HepG2 (cell line): ENCODE results near the gene CCDC183. TPM values are rescaled to one million over a fixed set of nuclear protein-coding genes. Genes with fewer than 3 reads are reported as not detected.

Experiments used
- ATAC-seq: fragments of 200-7000 bp; cut with Tn5 transposase; 3 replicates; pipeline ENCODE4 v1.9.1; 2020; ENCODE audit warnings: mild to moderate bottlenecking, moderate library complexity
- BruUV-seq: library from RNA; stranded (reverse); fragments of 400-500 nt; replicated peaks from 2 replicates; lab custom pipeline; 2021; lab: Mats Ljungman, UMichigan
- CTCF ChIA-PET: fragments of 300-600 bp; formaldehyde crosslinking; extraction: SDS; loops from one replicate; lab custom pipeline; 2021; ENCODE audit warnings: low total read pairs, inconsistent platforms, low intra/inter-chr PET ratio; lab: Yijun Ruan, JAX
- POLR2A ChIA-PET: fragments of 350-600 bp; sonication (Branson Sonifier 250); formaldehyde crosslinking; loops from one replicate; lab custom pipeline; 2020; ENCODE audit warnings: antibody characterized with exemption, inconsistent platforms; lab: Yijun Ruan, JAX
- DNase-seq: peaks from one replicate; pipeline ENCODE4 v3.0.0-alpha.2; 2015; ENCODE audit warnings: low spot score
- FAIRE-seq: peaks from 3 replicates; lab custom pipeline; 2011; peaks lifted over from hg19 to GRCh38; lab: Jason Lieb, UNC
- H2AFZ ChIP-seq: one replicate; pipeline ENCODE4 v1.6.1; 2011; ENCODE audit warnings: low read length, inconsistent platforms
- H3K27ac ChIP-seq: fragments of 300-600 bp; 3 replicates; pipeline ENCODE4 v1.8.0; 2011; ENCODE audit warnings: mixed run types, mild to moderate bottlenecking, mixed read lengths, low read length, inconsistent platforms; ENCODE audit not compliant: insufficient read depth; ENCODE audit errors: extremely low read length
- H3K27me3 ChIP-seq, 2 experiments: fragments of 200-600 bp in 1 of 2; 2 replicates in 1 of 2; 3 replicates in 1 of 2; pipeline versions ENCODE4 v1.6.0 to v1.8.0; 2011; ENCODE audit warnings: low read length in 2 of 2, mild to moderate bottlenecking in 2 of 2, moderate library complexity in 2 of 2, inconsistent platforms in 1 of 2; ENCODE audit not compliant: insufficient read depth in 2 of 2, control insufficient read depth in 1 of 2
- H3K36me3 ChIP-seq, 2 experiments: fragments of 200-600 bp in 1 of 2; replicated peaks in 1 of 2; 2 replicates in 1 of 2; 3 replicates in 1 of 2; pipeline versions ENCODE4 v1.5.1 to v1.8.0; 2011; ENCODE audit warnings: low read length in 2 of 2, inconsistent platforms in 1 of 2; ENCODE audit not compliant: insufficient read depth in 2 of 2, control insufficient read depth in 1 of 2
- H3K4me1 ChIP-seq: 2 replicates; pipeline ENCODE4 v1.5.1; 2012; ENCODE audit warnings: low read length, inconsistent platforms; ENCODE audit not compliant: insufficient read depth
- H3K4me2 ChIP-seq: 2 replicates; pipeline ENCODE4 v1.6.0; 2011; ENCODE audit warnings: low read depth, low read length, inconsistent platforms
- H3K4me3 ChIP-seq, 3 experiments: fragments of 200-600 bp in 1 of 3; sonication (generic), shearing (Covaris generic) in 1 of 3; replicated peaks in 1 of 3; 2 replicates each; pipeline ENCODE4 v1.5.1; 2011 to 2016; ENCODE audit warnings: low read length in 3 of 3, inconsistent platforms in 2 of 3, low read depth in 2 of 3, mild to moderate bottlenecking in 2 of 3, control low read depth in 1 of 3, mixed read lengths in 1 of 3; ENCODE audit not compliant: insufficient read depth in 1 of 3
- H3K79me2 ChIP-seq: one replicate; pipeline ENCODE4 v1.6.1; 2011; ENCODE audit warnings: low read length, inconsistent platforms; ENCODE audit not compliant: insufficient read depth
- H3K9ac ChIP-seq: 2 replicates; pipeline ENCODE4 v1.6.0; 2011; ENCODE audit warnings: mild to moderate bottlenecking, low read depth, low read length, inconsistent platforms; ENCODE audit not compliant: insufficient read depth
- H3K9me3 ChIP-seq: 2 replicates; pipeline ENCODE4 v1.5.1; 2012; ENCODE audit warnings: mild to moderate bottlenecking, low read length
- H4K20me1 ChIP-seq: 2 replicates; pipeline ENCODE4 v1.6.0; 2011; ENCODE audit warnings: inconsistent platforms, mild to moderate bottlenecking, low read length, moderate library complexity; ENCODE audit not compliant: insufficient read depth
- ATAD3A ChIP-seq: sonication (generic); formaldehyde crosslinking; IDR thresholded peaks from 2 replicates; pipeline ENCODE4 v1.4.0; 2020; ENCODE audit warnings: missing genetic modification reagents
- DNMT1 ChIP-seq: sonication (generic); formaldehyde crosslinking; IDR thresholded peaks from 2 replicates; pipeline ENCODE4 v1.5.1; 2020; ENCODE audit warnings: mild to moderate bottlenecking, missing genetic modification reagents
- HOXA3 ChIP-seq: sonication (generic); formaldehyde crosslinking; IDR thresholded peaks from 2 replicates; pipeline ENCODE4 v1.5.0; 2020; ENCODE audit warnings: missing genetic modification reagents
- ZNF781 ChIP-seq: sonication (generic); formaldehyde crosslinking; IDR thresholded peaks from 2 replicates; pipeline ENCODE4 v1.5.1; 2020; ENCODE audit warnings: borderline replicate concordance, mild to moderate bottlenecking, missing genetic modification reagents; ENCODE audit errors: not compliant biosample characterization
- ZSCAN21 ChIP-seq: sonication (generic); formaldehyde crosslinking; IDR thresholded peaks from 2 replicates; pipeline ENCODE4 v1.8.0; 2022; ENCODE audit warnings: mild to moderate bottlenecking, missing genetic modification reagents, moderate library complexity, borderline replicate concordance
- ZSCAN29 ChIP-seq: sonication (generic); formaldehyde crosslinking; conservative IDR thresholded peaks from 2 replicates; pipeline ENCODE4 v1.4.0; 2020; ENCODE audit warnings: mild to moderate bottlenecking, missing genetic modification reagents
- WGBS: methylation state at CpG from one replicate; pipeline ENCODE4 v1.1.6; 2017; ENCODE audit warnings: low lambda C conversion rate; 5-methylcytosine and 5-hydroxymethylcytosine counted together
- in situ Hi-C: cut with HindIII; loops from 2 replicates; pipeline ENCODE4 v1.10.0; 2017; ENCODE audit warnings: low pct_unique_long_range_greater_than_20kb; ENCODE audit not compliant: extremely low pct_ligation_motif_present
- intact Hi-C: fragments of 100-400 bp; cut with micrococcal nuclease; formaldehyde crosslinking; loops from one replicate; pipeline ENCODE4 v1.10.0; 2022; ENCODE audit not compliant: unreplicated experiment
- polyA plus RNA-seq, 8 experiments: library from polyadenylated mRNA; depleted of rRNA in 3 of 8; stranded (reverse) in 7 of 8; unstranded in 1 of 8; fragments of >200 nt; fragmentation: Illumina TruSeq in 4 of 8; extraction: Trizol in 4 of 8; gene quantifications; 2 replicates each; pipeline versions ENCODE4 v1.2.1 to v1.2.3, GENCODE V29; 2011 to 2016; ENCODE audit warnings: low read depth in 4 of 8, missing spikeins in 1 of 8, mixed read lengths in 1 of 8; ENCODE audit not compliant: insufficient read depth in 1 of 8
- total RNA-seq, 5 experiments: library from RNA; depleted of rRNA; stranded (reverse); fragments of >200 nt; fragmentation: Illumina TruSeq; extraction: Trizol; gene quantifications; 2 replicates each; pipeline ENCODE4 v1.2.3, GENCODE V29; 2016; ENCODE audit warnings: low read depth in 1 of 5
- TF ChIP-seq, protein P1 (sequence below): sonication (generic); formaldehyde crosslinking; IDR thresholded peaks from 2 replicates; pipeline ENCODE4 v1.4.0; 2020; ENCODE audit warnings: missing genetic modification reagents, borderline replicate concordance
- TF ChIP-seq, protein P2 (sequence below): sonication (generic); formaldehyde crosslinking; IDR thresholded peaks from 2 replicates; pipeline ENCODE4 v1.8.0; 2022; ENCODE audit warnings: mild to moderate bottlenecking, missing genetic modification reagents
- TF ChIP-seq, protein P3 (sequence below): IDR thresholded peaks from 2 replicates; pipeline ENCODE4 v1.6.1; 2016; ENCODE audit warnings: mild to moderate bottlenecking
- TF ChIP-seq, protein P4 (sequence below): sonication (generic); formaldehyde crosslinking; conservative IDR thresholded peaks from 2 replicates; pipeline ENCODE4 v1.5.0; 2020; ENCODE audit warnings: missing genetic modification reagents
- TF ChIP-seq, protein P5 (sequence below): sonication (generic); formaldehyde crosslinking; IDR thresholded peaks from 2 replicates; pipeline ENCODE4 v1.8.0; 2022; ENCODE audit warnings: mild to moderate bottlenecking, missing genetic modification reagents; ENCODE audit not compliant: insufficient replicate concordance
- TF ChIP-seq, protein P6 (sequence below): sonication (generic); formaldehyde crosslinking; IDR thresholded peaks from 2 replicates; pipeline ENCODE4 v1.5.0; 2020; ENCODE audit warnings: mild to moderate bottlenecking, missing genetic modification reagents, borderline replicate concordance

CCDC183 gene
- total and polyA plus RNA-seq, 2 of the 13 experiments (the other 11 are each of a cell fraction or from before 2014, with no cell fraction given): 5.0 to 66.4 TPM

DNA sequence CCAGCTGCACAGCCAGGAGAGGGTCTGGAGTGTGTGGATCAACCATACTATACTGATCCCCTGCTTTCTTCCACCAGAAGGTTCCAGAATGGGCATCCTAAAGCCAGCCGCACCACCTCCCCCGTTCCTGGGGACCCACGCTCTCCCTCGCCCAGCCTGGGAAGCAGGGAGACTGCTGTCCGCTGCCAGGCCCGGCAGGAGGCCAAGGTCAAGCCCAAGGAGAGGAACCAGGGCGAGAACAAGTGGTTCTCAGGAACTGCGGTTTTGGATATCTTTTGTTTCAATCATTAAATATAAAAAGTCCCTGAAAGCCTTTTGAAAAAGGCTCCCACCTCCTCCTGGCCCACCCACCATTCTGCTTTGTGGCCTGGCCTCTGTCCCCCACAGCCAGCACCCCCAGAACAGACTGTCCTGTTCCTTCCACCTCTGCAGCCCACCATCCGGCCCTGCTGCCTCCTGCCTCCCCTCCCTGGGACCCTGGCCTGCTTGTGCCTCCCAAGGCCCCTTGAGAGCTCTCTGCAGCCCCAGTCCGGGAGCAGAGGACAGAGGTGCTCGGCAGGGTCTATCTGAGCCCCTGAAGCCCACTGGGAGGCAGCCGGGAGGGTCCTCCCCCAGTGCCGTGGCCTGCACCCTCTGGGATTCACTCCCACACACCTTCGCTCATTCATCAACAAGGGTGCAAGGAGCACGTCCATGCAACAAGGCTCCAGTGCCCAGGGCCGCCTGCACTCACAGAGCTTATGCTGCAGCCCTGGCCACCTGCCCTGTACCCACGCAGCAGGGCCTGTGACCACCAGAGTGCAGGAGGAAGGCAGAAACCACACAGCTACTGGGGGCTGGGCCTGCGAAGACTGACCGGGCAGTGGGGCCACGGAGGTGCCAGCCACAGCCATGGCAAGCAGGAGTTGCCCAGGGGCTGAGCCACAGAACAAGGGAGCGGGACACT lies 47.2 kb upstream of the CCDC183 start:
- CTCF ChIA-PET: no interaction called here
- H3K4me3 ChIP-seq: no peak overlapping the region
- no peaks in the 10 kb centered on the region for H4K20me1 ChIP-seq
- no peak for FAIRE-seq
- intact Hi-C loops (no loop called here), in situ Hi-C loops (no loop called here)
- peaks cover 25 to 66% of the 10 kb centered on the region in 2 experiments; a peak in 4 of 5 replicates for H3K27me3 ChIP-seq
- ATAC-seq: no peak
- H3K9me3 ChIP-seq: peaks cover 15% of the 10 kb centered on the region
- H3K27ac ChIP-seq: no peak overlapping the region
- H3K36me3 ChIP-seq: no peaks in the 10 kb centered on the region
- no peak overlapping the region for H3K4me2 ChIP-seq
- no peak overlapping the region for H2AFZ ChIP-seq
- 20% methylated on average over 10 of the region's 21 CpGs for WGBS
- H3K79me2 ChIP-seq: no peaks in the 10 kb centered on the region
- no TSS peak for BruUV-seq
- H3K9ac ChIP-seq: no peak overlapping the region
- H3K4me1 ChIP-seq: peaks cover 2% of the 10 kb centered on the region; the same call in 1 of the 2 replicates
- POLR2A ChIA-PET: no interaction called here
- DNase-seq: no peak
- TF ChIP-seq, protein P1, sequence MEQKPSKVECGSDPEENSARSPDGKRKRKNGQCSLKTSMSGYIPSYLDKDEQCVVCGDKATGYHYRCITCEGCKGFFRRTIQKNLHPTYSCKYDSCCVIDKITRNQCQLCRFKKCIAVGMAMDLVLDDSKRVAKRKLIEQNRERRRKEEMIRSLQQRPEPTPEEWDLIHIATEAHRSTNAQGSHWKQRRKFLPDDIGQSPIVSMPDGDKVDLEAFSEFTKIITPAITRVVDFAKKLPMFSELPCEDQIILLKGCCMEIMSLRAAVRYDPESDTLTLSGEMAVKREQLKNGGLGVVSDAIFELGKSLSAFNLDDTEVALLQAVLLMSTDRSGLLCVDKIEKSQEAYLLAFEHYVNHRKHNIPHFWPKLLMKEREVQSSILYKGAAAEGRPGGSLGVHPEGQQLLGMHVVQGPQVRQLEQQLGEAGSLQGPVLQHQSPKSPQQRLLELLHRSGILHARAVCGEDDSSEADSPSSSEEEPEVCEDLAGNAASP (CRISPR knock-in tag): no peak
- TF ChIP-seq ATAD3A: no peak
- TF ChIP-seq, protein P2, sequence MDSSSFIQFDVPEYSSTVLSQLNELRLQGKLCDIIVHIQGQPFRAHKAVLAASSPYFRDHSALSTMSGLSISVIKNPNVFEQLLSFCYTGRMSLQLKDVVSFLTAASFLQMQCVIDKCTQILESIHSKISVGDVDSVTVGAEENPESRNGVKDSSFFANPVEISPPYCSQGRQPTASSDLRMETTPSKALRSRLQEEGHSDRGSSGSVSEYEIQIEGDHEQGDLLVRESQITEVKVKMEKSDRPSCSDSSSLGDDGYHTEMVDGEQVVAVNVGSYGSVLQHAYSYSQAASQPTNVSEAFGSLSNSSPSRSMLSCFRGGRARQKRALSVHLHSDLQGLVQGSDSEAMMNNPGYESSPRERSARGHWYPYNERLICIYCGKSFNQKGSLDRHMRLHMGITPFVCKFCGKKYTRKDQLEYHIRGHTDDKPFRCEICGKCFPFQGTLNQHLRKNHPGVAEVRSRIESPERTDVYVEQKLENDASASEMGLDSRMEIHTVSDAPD (CRISPR knock-in tag): no peak
- TF ChIP-seq, protein P3, sequence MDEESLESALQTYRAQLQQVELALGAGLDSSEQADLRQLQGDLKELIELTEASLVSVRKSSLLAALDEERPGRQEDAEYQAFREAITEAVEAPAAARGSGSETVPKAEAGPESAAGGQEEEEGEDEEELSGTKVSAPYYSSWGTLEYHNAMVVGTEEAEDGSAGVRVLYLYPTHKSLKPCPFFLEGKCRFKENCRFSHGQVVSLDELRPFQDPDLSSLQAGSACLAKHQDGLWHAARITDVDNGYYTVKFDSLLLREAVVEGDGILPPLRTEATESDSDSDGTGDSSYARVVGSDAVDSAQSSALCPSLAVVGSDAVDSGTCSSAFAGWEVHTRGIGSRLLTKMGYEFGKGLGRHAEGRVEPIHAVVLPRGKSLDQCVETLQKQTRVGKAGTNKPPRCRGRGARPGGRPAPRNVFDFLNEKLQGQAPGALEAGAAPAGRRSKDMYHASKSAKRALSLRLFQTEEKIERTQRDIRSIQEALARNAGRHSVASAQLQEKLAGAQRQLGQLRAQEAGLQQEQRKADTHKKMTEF (CRISPR knock-in tag): no peak
- TF ChIP-seq, protein P4, sequence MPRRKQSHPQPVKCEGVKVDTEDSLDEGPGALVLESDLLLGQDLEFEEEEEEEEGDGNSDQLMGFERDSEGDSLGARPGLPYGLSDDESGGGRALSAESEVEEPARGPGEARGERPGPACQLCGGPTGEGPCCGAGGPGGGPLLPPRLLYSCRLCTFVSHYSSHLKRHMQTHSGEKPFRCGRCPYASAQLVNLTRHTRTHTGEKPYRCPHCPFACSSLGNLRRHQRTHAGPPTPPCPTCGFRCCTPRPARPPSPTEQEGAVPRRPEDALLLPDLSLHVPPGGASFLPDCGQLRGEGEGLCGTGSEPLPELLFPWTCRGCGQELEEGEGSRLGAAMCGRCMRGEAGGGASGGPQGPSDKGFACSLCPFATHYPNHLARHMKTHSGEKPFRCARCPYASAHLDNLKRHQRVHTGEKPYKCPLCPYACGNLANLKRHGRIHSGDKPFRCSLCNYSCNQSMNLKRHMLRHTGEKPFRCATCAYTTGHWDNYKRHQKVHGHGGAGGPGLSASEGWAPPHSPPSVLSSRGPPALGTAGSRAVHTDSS (CRISPR knock-in tag): no peak
- TF ChIP-seq, protein P5, sequence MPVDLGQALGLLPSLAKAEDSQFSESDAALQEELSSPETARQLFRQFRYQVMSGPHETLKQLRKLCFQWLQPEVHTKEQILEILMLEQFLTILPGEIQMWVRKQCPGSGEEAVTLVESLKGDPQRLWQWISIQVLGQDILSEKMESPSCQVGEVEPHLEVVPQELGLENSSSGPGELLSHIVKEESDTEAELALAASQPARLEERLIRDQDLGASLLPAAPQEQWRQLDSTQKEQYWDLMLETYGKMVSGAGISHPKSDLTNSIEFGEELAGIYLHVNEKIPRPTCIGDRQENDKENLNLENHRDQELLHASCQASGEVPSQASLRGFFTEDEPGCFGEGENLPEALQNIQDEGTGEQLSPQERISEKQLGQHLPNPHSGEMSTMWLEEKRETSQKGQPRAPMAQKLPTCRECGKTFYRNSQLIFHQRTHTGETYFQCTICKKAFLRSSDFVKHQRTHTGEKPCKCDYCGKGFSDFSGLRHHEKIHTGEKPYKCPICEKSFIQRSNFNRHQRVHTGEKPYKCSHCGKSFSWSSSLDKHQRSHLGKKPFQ (CRISPR knock-in tag): no peak
- TF ChIP-seq DNMT1 (CRISPR knock-in tag): no peak
- TF ChIP-seq ZNF781 (CRISPR knock-in tag): no peak
- TF ChIP-seq, protein P6, sequence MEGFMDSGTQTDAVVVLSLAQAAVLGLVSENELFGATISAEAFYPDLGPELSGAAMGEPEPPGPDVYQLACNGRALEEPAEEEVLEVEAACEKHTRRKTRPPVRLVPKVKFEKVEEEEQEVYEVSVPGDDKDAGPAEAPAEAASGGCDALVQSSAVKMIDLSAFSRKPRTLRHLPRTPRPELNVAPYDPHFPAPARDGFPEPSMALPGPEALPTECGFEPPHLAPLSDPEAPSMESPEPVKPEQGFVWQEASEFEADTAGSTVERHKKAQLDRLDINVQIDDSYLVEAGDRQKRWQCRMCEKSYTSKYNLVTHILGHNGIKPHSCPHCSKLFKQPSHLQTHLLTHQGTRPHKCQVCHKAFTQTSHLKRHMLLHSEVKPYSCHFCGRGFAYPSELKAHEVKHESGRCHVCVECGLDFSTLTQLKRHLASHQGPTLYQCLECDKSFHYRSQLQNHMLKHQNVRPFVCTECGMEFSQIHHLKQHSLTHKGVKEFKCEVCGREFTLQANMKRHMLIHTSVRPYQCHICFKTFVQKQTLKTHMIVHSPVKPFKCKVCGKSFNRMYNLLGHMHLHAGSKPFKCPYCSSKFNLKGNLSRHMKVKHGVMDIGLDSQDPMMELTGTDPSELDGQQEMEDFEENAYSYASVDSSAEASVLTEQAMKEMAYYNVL (CRISPR knock-in tag): no peak
- no peak for TF ChIP-seq ZSCAN29 (CRISPR knock-in tag)
- no peak for TF ChIP-seq ZSCAN21 (CRISPR knock-in tag)
- no peak for TF ChIP-seq HOXA3 (CRISPR knock-in tag)
